HG02981 (cell line): Measurements from ENCODE around the gene PPP1R2C.

Source experiments
- ATAC-seq: cut with Tn5 transposase; IDR thresholded peaks from one replicate; pipeline ENCODE4 v1.9.1; 2021; ENCODE audit warnings: mild to moderate bottlenecking, moderate library complexity; ENCODE audit not compliant: unreplicated experiment

PPP1R2C gene

GRCh38 chrX:42751573-42751972 is 26.4 kb downstream of the PPP1R2C start:
- ATAC-seq: no peak

GRCh38 chrX:42748067-42748850 is 29.7 kb downstream of the PPP1R2C start:
- no peak for ATAC-seq

DNA sequence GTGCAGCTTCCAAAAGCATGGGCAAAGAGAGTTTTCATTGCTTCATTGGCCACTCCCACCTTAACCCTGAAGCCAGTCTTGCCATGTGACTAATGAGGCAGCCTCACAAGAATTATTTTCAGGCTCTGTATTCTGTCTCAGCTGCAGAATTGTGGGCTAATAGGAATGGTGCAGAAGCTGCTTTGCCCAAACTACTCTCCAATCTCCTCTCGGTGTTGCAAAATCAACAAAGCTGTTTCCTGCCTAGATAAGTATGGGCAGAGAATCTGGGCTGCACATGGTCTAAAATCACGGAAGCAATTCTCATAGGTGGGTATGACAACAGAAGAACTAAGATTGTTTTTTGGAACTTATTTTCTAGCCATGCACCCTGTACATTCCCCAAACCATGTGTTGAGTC is 31.4 kb downstream of the PPP1R2C start:
- ATAC-seq: no peak

- ATAC-seq: no peak
These were observed 37.5 kb downstream of the PPP1R2C start for GRCh38 chrX:42740456-42740855.

DNA sequence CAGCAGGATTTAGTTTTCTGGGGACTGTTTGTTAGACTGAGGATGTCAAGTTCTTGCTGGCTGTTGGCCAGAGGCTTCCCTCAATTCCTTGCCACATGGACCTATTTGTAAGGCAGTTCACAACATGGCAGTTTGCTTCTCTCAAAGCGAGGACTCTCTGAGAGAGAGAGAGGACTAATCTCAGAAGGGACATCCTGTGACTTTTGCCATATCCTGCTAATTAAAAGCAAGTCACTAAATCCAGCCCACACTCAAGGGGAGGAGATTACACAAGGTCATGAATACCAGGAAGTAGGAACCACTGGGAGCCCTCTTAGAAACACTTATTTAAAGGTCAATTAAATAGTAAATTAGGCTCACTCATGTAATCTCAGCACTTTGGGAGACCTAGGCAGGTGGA is 38.2 kb downstream of the PPP1R2C start:
- no peak for ATAC-seq

GRCh38 chrX:42739258-42739657 is 38.7 kb downstream of the PPP1R2C start:
- ATAC-seq: no peak

- ATAC-seq: no peak
These were observed 39.4 kb downstream of the PPP1R2C start for GRCh38 chrX:42738552-42738951.

- no peak for ATAC-seq
These were observed 42.7 kb downstream of the PPP1R2C start for GRCh38 chrX:42735250-42735649.

- ATAC-seq: no peak
These were observed 45.5 kb downstream of the PPP1R2C start for GRCh38 chrX:42732506-42732905.
